CD1c-positive myeloid dendritic cell (primary cell): ENCODE measurements around the gene MDFI.
"Not testable (repeated sequence)": the region's sequence is repeated elsewhere in the genome, so short reads cannot be mapped to it uniquely, and the experiment has no call there.

Source experiments
- DNase-seq: peaks from one replicate; pipeline ENCODE4 v3.0.0-alpha.2; 2016; ENCODE audit errors: extremely low spot score

Gene MDFI

DNA sequence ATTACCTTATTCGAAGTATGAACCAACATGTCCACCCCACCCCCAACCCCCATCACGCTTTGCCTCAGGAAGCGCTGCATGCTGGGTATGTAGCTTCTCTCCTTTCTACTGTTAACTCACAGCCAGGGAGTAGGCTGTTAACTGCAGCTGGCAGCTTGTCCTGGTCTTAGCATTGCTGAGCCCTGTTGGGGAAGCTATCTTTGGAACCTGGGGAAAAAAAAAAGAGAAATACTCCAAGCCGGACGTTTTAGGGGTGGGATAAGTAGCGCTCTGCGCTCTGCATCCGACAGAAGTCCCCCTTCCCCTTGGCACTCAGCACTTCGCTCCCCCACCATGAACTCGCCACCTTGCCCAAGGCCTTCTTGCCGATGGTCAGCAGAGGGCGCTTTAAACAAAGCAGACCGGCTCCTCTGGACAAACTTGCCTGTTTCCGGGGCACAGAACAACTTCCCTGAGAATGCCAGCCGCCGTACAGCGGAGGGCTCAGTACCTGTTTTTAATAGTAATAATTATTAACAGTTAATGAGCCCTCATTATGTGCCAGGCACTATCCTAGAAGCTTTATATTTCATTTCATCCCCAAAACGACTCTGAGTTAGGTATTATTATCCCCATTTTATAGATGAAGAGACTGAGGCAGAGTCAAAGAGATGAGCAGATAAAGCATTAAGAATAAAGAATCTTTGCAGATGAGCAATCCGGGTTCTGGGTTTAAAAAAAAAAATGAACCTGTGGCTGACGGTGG, 35.2 kb upstream of the MDFI start:
- peak; percentile 83 for DNase-seq

DNA sequence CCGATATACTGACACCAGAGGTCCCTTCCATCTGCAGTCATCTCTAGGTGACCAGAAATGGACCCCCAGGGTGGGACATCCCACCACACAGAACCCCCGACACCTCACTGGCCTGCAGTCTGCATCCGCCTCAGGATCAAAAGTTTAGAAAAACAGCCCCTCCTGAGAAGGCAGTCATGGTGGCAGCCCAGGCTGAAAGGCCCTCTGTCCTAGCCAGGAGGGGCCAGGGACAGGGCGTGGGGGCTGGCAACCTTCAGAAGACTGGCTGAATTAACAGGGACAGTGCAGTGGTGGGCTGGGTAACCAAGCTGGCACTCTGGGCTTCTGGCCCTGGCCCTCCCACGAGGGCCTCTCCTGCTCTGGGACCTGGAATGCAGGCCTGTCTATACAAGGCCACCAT, 34.3 kb upstream of the MDFI start:
- DNase-seq: no peak

DNA sequence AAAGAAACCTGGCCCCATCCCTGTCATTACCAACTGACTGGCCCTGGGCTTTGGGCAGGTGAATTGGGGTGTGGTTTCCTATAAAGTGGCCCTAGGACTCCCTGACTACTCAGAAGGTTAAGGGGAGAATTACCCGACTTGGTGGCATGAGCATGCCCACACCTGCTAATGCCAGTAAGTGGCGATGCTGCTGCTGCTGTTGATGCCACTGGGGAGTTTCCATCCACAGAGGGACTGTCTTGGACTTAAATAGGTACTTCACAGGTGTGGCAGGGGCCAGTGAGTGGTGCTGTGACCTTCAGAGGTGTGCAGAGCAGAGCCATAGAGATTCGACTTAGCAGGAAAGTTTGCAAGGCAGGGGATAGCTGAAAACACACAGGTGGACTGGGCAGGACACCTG, 32.6 kb upstream of the MDFI start:
- no peak for DNase-seq

DNA sequence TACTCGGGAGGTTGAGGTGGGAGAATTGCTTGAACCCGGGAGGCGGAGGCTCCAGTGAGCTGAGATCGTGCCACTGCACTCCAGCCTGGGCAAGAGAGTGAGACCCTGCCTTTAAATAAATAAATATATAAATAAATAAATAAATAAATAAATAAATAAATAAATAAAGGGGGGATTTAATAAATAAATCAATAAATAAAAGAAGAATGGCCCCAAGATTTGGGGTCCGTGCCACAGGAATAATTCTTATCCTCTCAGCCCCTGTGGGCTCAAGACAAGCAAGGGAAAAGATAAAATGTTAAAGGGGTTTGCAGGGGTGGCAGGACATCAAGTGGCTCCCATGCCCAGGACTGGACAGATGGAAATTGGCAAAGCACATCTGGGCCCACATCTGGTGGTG, 31.2 kb upstream of the MDFI start:
- no peak for DNase-seq

DNA sequence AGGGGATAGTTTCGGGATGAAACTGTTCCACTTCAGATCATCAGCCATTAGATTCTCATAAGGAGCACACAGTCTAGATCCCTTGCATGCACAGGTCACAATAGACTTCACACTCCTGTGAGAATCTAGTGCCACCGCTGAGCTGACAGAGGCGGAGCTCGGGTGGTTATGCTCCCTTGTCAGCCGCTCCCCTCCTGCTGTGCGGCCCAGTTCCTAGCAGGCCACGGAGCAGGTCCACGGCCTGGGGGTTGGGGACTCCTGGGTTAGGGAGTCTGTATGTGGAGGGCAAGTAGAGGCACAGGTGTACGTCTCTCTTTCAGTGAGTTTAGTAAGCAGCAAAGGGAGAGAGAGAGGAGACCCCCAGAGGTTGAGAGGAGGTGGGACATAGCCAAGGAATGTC, 30.5 kb upstream of the MDFI start:
- no peak for DNase-seq

DNA sequence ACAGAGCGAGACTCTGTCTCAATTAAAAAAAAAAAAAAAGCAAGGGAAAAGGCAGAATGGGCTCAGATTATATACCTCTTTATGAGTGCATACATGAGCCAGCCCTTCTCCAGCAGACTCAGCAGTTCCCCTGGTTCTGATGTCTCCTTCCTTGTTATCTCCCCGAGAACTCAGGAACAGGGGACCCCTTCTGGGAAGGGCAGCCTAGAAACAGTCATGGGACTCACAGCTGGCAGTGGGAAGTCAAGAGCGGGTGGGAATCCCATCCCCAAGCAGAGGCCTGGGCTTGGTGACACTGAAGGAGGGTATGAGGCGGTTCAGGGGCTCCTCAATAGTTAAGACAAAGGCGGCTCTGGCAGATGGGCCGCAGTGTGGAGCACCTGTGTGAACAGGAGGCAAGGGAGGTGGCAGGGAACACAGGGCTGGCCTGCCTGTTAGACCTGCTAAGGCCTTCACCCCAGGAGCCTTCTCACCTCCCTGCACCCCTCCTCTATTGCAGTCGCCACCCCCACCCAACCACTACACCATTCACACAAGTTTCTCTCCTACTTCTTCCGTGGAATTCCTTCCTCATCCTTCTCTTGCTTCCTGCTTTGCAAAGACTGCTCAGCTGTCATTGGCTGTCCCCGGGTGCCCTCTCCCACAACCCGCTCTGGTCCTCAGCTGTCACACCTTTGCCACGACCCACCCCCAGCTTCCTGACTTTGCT, 29.7 kb upstream of the MDFI start:
- no peak for DNase-seq

DNA sequence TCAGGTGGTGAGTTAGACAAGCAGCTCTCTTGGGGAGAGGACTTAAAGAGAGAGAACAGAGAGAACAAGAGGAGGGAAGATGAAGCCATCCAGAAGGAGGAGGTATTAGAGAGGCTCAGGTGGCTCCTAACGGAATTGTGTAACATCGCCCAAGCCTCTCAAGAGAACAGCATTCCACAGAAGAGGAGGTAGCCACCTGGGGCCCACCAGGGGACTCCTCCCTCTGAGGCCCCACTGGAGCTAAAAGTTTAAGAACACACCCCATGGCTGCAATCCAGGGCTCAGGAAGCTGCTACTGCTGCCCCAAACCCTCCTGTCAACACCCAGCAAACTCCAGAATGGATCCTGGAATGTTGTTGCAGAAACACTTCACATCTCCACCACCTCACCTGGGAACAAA, 23.6 kb upstream of the MDFI start:
- no peak for DNase-seq

DNA sequence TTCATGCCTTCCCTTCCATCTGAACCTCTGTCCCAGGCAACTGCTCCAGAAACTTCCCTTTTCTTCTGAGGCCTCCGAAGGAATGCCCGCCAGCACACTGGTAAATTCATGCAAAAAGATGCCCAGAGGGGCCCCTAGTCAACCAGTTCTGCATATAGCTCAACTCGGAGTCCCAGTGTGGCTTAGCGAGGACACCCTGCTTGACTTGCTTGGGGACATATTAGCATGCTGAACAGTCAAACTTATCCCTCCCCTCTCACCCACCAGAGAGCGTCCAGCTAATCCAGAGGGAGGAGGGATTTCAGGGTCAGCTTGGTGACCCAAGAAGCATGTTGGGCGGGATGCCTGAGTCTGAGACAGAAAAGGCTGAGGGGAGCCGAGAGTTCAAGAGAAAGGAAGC, 23.0 kb upstream of the MDFI start:
- no peak for DNase-seq

DNA sequence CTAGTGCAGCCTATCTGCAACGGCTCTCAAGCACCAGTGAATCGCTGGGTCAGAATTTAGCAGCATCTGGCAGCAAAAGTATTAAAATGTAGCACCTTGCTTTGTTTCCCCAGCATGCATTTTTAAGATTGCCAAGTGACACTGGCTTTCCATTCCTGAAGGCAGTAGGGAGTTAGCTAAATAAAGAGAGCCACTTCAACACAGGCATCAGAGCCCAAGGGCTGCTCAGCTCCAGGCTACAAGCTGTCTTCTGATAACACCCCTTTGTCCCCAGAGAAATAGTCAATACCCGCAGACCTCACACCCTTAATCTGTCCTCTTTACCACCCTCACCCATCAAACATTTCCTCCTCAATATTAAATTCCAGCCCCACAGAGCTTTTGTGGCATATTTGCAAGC, 19.7 kb upstream of the MDFI start:
- no peak for DNase-seq

DNA sequence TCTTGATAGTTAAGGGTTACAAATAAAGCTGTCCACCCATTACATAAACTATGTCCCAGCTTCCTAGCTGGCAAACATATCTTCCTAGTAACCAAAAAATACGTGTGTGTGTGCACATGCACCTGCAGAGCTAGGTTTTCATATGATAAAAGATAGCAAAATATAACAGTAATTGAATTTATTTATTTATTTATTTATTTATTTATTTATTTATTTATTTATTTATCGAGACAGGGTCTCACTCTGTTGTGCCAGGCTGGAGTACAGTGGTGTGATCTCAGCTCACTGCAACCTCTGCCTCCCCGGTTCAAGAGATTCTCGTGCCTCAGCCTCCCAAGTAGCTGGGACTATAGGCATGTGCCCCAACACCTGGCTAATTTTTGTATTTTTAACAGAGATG, 19.1 kb upstream of the MDFI start:
- DNase-seq: not testable (repeated sequence)

DNA sequence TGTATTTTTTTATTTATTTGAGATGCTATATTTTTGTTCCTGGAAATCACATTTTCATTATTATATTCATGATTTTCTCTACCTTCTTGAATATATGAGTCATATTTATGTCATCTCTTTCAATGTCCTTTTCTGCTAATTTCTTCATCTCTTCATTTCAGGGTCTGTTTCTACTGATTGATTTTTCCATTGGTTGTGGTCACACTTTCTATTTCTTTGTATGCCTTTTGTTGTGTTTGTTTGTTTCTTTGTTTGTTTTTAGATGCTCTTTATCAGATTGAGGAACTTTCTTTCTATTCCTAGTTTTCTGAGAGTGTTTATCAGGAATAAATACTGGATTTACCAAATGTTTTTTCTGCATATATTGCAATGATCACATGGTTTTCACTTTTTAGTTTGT, 16.9 kb upstream of the MDFI start:
- no peak for DNase-seq

DNA sequence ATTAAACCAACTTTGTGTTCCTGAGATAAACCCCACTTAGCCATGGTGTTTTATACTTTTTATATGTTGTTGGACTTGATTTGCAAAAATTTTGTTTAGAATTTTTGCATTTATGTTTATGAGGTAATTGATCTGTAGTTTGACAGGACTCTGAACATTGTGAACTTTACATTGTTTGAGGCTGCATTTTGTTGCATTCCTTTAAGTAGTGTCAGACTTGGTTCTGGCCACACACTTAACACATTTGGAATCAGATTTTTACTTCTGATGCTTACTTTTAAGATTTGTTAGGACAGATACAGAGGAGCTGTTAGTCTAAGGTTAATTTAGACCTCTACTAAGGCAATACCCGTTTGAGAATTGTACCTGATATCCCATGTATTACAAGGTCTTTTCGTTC, 16.5 kb upstream of the MDFI start:
- no peak for DNase-seq

DNA sequence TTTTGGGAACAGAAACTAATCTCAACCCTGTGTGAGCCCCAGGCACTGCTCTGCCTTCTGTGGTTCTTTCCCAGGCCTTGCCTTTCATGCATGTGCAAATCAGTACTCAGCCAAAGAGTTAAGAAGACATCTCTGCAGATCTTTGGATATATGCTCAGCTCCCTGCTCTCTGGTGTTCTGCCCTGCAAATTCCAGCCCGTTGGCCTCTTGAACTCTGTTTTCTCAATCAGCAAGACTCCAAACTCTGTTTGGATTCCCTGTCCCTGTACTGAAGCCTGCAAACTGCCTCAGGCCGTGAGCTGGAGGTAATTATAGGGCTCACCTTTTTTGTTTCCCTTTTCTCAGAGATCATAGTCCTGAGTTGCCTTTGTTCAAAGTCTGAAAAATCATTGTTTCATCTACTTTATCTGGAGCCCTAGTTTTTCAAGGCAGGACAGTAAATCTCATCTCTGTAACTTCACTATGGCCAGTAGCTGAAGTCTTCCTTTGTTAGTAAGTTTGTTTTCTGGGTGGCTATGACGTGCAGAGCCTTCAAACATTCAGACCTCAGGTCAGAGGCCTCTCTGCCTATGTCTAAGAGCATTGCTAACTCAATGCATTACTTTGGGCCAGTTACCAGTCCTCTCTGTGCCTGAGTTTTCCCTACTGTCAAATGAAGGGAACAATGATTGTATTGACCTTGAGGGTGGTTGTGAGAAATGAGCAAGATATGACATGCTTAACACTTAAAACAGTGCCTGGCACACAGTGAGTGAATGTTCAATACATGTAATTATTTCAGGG, 15.9 kb upstream of the MDFI start:
- DNase-seq: no peak

DNA sequence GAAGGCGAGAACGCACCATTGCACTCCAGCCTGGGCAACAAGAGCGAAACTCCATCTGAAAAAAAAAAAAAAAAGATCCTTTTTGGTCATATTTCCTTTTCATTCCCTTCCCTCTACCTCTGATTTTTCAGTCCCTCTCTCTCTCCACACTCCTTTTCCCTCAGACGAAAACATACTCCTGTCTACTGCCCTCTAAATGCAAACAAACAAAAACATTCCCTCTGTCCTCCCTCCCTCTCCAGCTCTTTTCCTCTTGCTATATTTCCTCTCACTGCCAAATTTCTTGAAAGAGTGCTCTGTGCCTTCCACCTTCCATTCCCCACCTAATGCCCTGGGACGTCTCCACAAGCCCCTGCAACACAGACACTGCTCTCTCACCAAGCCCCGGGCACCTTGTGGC, 14.9 kb upstream of the MDFI start:
- no peak for DNase-seq

DNA sequence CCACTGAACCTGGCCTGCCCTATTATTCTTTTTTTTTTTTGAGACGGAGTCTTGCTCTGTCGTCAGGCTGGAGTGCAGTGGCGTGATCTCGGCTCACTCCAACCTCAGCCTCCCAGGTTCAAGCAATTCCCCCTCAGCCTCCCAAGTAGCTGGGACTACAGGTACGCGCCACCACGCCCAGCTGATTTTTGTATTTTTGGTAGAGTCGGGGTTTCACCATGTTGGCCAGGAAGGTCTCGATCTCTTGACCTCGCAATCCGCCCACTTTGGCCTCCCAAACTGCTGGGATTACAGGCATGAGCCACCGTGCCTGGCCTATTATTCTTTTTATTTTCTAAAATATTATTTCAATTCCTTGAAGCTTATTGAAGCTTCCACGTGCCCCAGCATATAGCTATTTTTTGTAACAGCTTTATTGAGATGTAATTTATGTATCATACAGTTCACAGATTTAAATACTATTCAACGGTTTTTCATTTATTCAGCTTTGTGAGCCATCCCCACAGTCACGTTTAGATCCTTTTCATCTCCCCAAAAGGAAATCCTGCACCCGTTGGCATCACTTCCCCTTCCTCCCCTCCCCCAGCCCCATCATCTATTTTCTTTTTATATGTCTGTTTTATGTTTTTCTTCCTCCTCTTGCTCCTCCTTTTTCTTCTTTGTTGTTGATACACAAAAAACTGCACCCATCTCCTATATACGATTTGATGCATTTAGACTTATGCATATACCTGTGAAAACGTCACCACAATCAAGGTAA, 13.5 kb upstream of the MDFI start:
- no peak for DNase-seq

DNA sequence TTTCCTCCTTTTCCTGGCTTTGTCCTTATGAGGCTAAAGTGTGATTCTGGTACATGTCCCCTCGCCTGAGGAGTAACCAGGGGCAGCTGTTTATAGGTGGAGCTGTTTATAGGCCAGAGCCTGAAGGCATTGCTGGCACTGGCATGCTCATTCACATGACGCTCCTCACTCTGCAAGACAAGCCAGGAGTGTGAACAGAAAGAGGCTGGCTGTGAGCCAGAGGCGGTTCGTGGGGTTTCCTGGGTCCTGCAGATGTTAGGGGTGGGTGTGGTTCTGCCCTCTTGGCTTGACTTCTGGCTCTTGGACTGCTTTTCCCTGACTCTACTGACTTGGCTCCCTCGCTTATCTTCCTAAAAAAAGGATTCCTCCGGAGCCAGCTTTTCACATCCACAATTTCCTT, 12.8 kb upstream of the MDFI start:
- no peak for DNase-seq

DNA sequence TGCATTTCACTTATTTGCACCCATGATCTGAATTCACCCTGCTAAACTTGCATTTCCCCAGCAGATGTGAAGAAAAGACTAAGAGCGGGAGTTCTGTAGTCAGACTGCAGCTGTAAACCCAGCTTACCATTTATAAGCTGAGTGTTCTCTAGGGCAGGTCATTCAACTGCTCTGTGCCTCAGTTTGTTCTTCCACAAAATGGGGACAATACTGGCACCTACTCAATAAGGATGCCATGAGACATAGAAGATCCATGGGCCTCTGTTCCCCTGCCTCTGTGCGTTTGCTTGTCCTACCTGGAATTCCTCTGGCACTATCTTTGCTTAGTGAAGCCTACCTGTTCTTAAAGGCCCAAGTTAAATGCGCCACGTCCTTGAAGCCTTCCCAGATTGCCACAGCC, 12.2 kb upstream of the MDFI start:
- DNase-seq: no peak

DNA sequence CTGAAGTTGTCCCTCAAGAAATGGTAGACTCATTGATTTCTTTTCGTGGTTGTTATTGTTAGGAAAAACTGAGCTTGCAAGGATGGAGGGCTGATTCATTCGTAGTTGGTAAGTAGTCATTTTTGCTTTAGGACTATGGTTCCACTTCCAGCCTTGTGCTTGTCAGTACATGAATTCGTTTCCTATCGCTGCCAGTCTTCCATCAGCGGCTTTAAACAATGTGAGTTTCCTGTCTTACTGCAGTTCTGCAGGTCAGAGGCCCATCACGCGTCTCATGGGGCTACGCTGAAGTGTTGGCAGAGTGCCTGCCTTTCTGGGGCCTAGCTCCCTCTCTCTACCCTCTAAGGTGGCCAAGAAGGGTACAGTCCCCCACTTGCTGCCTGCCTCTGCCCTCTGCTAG, 11.4 kb upstream of the MDFI start:
- DNase-seq: no peak

DNA sequence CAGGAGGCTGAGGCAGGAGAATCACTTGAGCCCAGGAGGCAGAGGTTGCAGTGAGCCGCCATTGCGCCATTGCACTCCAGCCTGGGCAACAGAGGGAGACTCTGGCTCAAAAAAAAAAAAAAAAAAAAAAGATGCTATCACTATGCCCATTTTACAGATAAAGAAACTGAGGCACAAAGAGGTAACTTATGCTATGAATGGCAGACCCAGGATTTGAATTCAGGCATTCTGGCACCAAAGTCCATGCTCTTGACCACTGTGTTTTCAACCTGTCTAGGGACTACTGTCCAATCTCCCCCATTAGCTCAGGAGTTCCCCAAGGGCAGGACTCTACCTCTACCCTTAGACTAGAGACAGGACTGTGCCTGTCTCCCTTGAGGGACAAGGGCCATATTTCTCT, 9.1 kb upstream of the MDFI start:
- DNase-seq: no peak

DNA sequence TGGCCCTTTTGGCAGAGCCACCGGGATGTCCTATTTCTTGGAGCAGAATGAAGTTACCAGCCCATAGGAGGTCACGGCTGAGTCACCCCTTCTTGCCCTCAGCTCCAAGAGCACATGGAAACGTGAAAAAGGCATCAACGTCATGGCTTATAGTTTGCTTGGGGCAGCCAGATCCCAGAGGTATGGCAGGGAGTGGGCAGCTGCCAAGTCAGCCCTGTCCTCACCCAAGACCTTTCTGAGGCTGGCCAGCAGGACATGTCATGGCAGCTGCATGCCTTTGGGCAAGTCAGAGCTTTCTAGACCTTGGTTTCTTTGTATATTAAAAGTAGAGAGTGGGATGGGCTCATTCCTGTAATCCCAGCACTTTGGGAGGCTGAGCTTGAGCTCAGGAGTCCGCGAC, 8.2 kb upstream of the MDFI start:
- DNase-seq: no peak

DNA sequence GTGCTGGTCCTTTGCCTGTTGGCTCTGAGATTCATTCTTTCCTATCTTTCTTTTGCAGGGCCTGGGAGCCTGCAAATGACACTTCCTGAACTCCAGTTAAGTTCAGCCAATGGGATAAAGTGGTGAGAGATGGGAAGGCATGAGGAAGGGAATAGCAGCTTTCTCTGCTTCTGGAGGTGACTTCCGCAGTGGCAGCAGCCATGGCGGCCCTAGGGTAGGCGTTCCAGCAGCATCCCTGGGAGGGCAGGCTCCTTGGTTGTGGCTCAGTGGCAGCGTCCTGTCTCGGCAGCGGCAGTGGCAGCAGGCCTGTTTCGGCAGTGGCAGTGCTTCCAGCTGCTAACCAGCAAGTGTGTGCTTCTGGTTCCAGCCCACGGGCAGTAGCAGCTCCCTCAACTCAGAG, 7.3 kb upstream of the MDFI start:
- no peak for DNase-seq

DNA sequence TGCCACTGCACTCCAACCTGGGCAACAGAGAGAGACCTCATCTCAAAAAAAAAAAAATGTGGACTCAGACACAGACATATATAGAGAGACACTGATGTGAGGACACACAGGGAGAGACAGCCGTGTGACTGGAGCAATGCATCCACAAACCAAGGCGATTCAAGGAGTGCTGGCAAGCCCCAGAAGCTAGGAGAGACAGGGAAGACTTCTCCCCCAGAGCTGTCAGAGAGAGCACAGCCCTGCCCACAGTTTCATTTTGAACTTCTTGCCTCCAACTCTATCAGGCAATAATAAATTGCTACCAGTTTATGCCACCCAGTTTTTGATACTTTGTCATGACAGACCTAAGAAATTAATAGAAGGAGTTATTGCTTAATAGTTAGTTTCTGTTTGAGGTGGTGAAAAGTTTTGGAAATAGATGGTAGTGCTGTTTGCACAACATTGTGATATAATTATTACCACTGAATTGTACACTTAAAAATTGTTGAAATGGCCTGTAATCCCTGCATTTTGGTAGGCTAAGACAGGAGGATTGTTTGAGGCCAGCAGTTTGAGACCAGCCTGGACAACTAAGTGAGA, 5.1 kb upstream of the MDFI start:
- DNase-seq: no peak
